GM21515 (cell line): ENCODE results near the gene PHLDA2.

Experiments used
- ATAC-seq: cut with Tn5 transposase; IDR thresholded peaks from one replicate; pipeline ENCODE4 v1.9.1; 2021; ENCODE audit not compliant: unreplicated experiment

PHLDA2 gene

DNA sequence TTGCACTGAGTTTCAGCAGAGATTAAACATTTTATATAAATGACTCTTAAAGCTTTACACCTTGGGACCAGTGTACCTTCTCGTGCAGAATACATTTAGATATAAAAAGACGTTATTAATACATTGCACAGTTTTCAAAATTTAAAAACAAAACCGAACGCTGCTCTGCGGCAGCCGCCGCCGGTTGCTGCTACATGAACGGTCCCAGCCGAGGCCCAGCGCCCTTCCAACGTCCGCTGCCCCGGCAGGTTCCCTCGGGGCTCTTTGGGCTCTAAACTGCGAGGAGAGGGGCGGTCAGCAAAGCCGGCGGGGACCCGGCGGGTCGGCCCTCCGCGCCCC is 45.6 kb downstream of the PHLDA2 start:
- no peak for ATAC-seq

GRCh38 chr11:2882396-2883110 is 46.7 kb downstream of the PHLDA2 start:
- no peak for ATAC-seq

DNA sequence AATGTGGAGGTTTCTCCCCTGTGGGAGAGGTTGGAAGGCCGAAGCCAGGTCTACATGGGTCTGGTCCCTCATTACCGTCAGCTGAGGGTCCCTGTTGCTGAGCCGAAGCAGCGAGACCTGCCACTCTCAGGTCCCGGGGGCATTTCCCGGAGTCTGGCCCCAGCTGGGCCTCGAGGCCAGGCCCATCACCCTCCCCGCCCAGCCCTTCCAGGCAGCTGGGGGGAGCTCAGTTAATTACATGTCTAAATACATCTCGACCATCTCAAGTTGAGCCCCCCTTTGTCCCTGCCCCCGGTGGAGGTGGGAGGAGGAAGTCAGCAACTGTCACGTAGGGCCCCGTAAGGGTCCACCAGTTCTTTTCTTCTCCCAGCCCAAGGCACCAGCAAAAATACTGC is 47.2 kb downstream of the PHLDA2 start:
- ATAC-seq: no peak

DNA sequence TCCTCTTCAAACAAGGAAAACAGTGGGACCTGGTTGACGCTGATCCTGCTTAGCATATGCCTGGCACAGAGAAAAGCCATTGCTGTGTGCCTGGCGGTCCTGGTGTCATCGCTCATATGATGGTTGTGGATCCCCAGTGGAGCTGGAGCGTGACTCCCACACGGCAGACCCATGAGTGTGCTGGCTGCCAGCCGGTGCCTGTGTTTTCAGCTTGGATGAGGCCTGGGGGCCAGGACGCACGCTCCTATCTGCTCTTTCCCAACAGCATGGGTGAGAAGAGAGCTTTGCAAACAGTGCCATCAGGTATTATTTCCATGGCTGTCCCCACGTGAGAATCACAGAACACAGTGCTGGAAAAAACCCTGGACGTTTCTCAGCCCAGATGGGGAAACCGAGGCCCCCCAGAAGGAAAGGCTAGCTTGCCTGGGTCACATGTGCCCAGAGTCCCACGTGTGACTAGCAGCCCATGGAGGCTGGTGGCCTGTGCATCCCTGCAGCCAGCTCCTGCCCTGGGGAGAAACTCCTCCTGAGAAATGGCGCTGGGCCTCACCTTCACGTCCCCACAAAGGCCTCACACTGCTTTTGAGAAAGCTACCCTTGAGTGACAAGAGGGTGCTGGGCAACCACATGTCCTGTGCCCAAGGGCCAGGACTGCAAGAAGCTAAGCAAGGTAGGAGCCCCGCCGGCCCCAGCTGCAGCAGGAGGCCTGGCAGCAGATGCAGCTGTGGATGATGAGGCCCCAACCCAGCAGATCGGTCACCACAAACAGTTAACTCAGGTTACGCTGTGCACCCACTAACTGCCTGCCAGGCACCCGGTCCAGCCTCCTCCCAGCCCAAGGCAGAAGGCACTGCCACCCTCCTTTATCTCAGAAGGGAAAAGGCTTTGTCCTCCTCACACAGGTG is 47.9 kb downstream of the PHLDA2 start:
- no peak for ATAC-seq

DNA sequence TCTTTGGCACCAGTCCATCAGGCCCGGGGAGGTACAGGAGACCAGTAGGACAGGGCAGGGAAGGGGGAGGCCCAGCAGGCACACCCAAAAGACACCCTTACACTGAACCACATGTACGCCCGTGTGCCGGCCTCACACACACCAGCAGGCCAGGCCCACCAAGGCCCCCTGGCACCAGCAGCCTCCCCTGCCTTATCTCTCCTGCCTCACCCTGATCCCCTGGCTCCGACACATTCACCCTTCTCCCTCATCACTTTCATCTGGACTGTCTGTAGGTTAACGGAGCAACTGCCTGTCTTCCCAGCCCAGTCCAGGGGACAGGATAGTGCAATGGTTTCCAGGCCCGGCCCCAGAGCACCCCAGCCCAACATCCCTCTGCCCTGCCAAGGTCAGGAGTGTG is 48.6 kb downstream of the PHLDA2 start:
- ATAC-seq: no peak

DNA sequence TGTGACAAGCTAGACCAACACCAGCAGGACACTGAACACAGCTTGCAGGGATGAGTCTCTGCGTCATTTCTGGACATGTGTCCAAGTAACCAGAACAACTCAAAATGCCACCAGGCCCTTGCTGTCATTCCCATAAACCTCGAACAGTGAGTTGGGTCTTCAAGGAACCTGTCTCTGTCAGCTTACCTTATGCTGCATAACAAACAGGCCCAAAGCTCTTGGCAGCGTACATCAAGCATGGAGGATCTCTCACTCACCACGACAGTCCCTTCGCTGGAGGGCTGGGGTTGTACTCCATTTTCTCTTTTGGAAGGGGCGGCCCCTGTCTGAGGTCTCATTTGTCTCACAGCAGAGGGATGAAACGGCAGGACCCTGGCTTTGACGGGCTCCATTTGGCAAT is 50.4 kb downstream of the PHLDA2 start:
- ATAC-seq: no peak
